Nephron progenitor cell (in vitro differentiated cells): ENCODE results near the gene ALK.

Experiments used
- DNase-seq: peaks from one replicate; pipeline ENCODE4 v3.0.0; 2021
- H3K27ac Mint-ChIP-seq: 2 replicates; pipeline ENCODE4 v1.8.0; 2021; ENCODE audit warnings: mild to moderate bottlenecking, moderate library complexity, mixed read lengths
- H3K27me3 Mint-ChIP-seq: 2 replicates; pipeline ENCODE4 v1.8.0; 2021; ENCODE audit warnings: mild to moderate bottlenecking, low read depth, mixed read lengths; ENCODE audit not compliant: poor library complexity
- H3K36me3 Mint-ChIP-seq: 2 replicates; pipeline ENCODE4 v1.8.0; 2021; ENCODE audit warnings: low read depth, mixed read lengths
- H3K4me1 Mint-ChIP-seq: 2 replicates; pipeline ENCODE4 v1.8.0; 2021; ENCODE audit warnings: mixed read lengths
- H3K4me3 Mint-ChIP-seq: 2 replicates; pipeline ENCODE4 v1.8.0; 2021; ENCODE audit warnings: mild to moderate bottlenecking, moderate library complexity, mixed read lengths
- H3K9me3 Mint-ChIP-seq: 2 replicates; pipeline ENCODE4 v1.8.0; 2021; ENCODE audit warnings: mild to moderate bottlenecking, moderate library complexity, mixed read lengths
- CTCF ChIP-seq: fragments of 200-600 bp; sonication (generic); IDR thresholded peaks from 2 replicates; pipeline ENCODE4 v1.5.0; 2021; ENCODE audit warnings: antibody characterized with exemption

ALK gene

GRCh38 chr2:29490045-29490444, 431.3 kb downstream of the ALK start:
- no peak for TF ChIP-seq CTCF
- Mint-ChIP-seq H3K36me3 (peaks cover 10% of the 10 kb centered on the region), H3K27me3 (peaks cover 17% of the 10 kb centered on the region), H3K4me1 (peaks cover 35% of the 10 kb centered on the region), H3K9me3 (peaks cover 11% of the 10 kb centered on the region), H3K4me3 (no peak overlapping the region), H3K27ac (no peak overlapping the region)
- DNase-seq: no peak

DNA sequence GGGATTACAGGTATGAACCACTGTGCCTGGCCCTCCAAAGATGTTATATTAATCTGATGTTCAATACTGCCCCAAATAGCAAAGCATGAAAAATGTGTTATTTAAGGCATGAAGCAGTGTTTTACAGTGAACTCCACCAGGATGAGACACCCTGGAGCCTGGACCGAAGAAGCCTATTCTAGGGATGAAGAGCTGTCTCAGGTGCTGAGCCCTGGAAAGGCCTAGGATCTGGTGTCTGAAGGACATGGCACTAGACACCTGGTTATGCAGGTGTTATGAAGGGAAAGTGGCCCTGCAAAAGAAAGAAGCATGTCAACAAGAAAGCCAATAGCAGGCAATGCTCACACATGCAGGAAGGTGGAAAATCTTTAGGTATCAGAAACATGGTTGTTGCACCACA, 431.8 kb downstream of the ALK start:
- Mint-ChIP-seq H3K27ac (no peak overlapping the region), H3K4me1 (peaks cover 36% of the 10 kb centered on the region), H3K36me3 (peaks cover 15% of the 10 kb centered on the region), H3K9me3 (peaks cover 16% of the 10 kb centered on the region), H3K4me3 (no peak overlapping the region), H3K27me3 (peaks cover 17% of the 10 kb centered on the region)
- DNase-seq: no peak
- TF ChIP-seq CTCF: no peak

- Mint-ChIP-seq H3K36me3 (peaks cover 21% of the 10 kb centered on the region), H3K27ac (no peak overlapping the region), H3K4me3 (no peak overlapping the region), H3K9me3 (peaks cover 23% of the 10 kb centered on the region), H3K4me1 (peaks cover 36% of the 10 kb centered on the region), H3K27me3 (peaks cover 13% of the 10 kb centered on the region)
- DNase-seq: no peak
- no peak for TF ChIP-seq CTCF
These were observed 433.3 kb downstream of the ALK start for GRCh38 chr2:29487967-29488555.

DNA sequence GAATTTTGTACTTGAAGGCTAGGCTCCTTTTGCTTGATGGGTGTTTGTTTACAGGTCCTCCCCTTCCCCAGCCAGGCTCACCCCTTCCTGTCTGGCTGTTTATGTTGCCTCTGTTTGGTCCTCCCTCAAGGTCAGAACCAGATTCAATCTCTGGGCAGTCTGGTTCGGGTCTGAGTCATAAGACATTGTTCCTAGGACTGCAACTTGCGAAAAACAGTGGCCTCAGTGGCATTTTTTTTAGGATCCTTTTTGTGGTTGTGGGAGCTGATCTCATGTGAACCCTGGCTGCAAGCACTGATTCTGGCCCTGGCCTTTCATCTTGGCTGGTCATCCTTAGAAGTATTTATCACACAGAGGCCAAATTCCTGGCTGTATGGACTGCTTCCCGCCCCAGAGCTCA, 435.8 kb downstream of the ALK start:
- peaks cover 13% of the 10 kb centered on the region for H3K27me3 Mint-ChIP-seq
- peaks cover 33% of the 10 kb centered on the region for H3K9me3 Mint-ChIP-seq
- no peak for DNase-seq
- H3K4me1 Mint-ChIP-seq: peaks cover 60% of the 10 kb centered on the region
- no peak for TF ChIP-seq CTCF
- peaks cover 29% of the 10 kb centered on the region for H3K36me3 Mint-ChIP-seq
- peak overlapping the region; percentile 9 for H3K27ac Mint-ChIP-seq
- no peak overlapping the region for H3K4me3 Mint-ChIP-seq

DNA sequence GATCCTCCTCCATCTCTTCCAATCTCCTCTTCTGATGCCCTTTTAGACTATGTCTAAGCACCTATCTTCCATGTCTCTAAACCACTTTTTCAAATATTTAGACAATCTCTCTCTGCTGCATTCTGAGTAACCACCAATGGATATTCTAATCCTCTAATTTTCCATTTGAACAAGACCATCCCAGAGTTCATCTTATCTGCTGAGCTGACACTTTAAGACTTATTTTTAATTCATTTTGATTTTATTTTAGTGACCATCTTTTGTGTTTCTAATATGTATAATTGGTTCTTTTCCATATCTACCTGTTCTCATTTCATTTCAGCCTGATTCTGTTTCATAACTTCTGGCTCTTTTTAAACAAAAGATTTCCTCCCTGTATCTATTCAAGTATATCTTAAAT, 436.3 kb downstream of the ALK start:
- Mint-ChIP-seq H3K4me1 (peaks cover 64% of the 10 kb centered on the region), H3K36me3 (peaks cover 29% of the 10 kb centered on the region), H3K4me3 (no peak overlapping the region), H3K9me3 (peaks cover 33% of the 10 kb centered on the region), H3K27me3 (peaks cover 13% of the 10 kb centered on the region), H3K27ac (no peak overlapping the region)
- TF ChIP-seq CTCF: no peak
- DNase-seq: no peak

DNA sequence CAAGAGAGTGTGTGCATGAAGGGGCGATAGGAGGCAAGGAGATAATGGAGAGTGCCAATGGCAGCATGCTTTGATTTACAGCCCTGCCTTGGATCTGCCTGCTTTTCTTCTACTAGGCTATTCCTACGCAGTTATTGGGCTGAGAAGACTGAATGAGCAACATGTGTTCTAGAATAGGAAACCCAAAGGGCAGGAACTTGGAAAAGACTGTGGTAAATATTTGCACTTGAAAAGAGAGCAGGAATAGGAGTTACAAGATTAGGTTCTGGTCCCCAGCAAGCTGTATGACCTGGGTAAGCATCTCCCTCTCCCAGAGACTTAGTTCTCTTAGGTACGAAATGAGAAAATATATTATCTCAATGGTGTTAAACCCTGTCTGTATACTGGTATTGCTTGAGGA, 438.5 kb downstream of the ALK start:
- H3K9me3 Mint-ChIP-seq: peaks cover 33% of the 10 kb centered on the region

More for the DNA sequence above, 438.5 kb downstream of the ALK start:
- H3K4me3 Mint-ChIP-seq: no peak overlapping the region
- peaks cover 7% of the 10 kb centered on the region for H3K27me3 Mint-ChIP-seq
- TF ChIP-seq CTCF: no peak
- peaks cover 29% of the 10 kb centered on the region for H3K36me3 Mint-ChIP-seq
- no peak overlapping the region for H3K27ac Mint-ChIP-seq
- H3K4me1 Mint-ChIP-seq: peaks cover 69% of the 10 kb centered on the region
- no peak for DNase-seq
